VCaP (cell line): ENCODE data around the gene DNASE1L3.

Source experiments
- H3K27ac ChIP-seq: fragments of 450-650 bp; 2 replicates; pipeline ENCODE4 v1.5.1; 2017
- CTCF ChIP-seq: fragments of 450-650 bp; conservative IDR thresholded peaks from 2 replicates; pipeline ENCODE4 v1.5.1; 2017; ENCODE audit warnings: mild to moderate bottlenecking, moderate library complexity

Gene DNASE1L3

GRCh38 chr3:58167431-58168351 is 43.1 kb downstream of the DNASE1L3 start:
- H3K27ac ChIP-seq, result peak overlapping the region; percentile 88
- TF ChIP-seq CTCF, result peak; percentile 89

- TF ChIP-seq CTCF, result no peak
- H3K27ac ChIP-seq, result peak overlapping the region; percentile 88
These were observed 45.6 kb downstream of the DNASE1L3 start for GRCh38 chr3:58164906-58165821.

- H3K27ac ChIP-seq, result peak overlapping the region; percentile 88
These were observed 46.4 kb downstream of the DNASE1L3 start for GRCh38 chr3:58164199-58164879.

GRCh38 chr3:58163234-58163633 is 47.5 kb downstream of the DNASE1L3 start:
- H3K27ac ChIP-seq, result peak overlapping the region; percentile 88
- TF ChIP-seq CTCF, result no peak

More at GRCh38 chr3:58164199-58164879, 46.4 kb downstream of the DNASE1L3 start:
- TF ChIP-seq CTCF, result no peak

GRCh38 chr3:58161435-58162398 is 49.1 kb downstream of the DNASE1L3 start:
- no peak for TF ChIP-seq CTCF
- peak overlapping the region; percentile 88 for H3K27ac ChIP-seq

- no peak overlapping the region for H3K27ac ChIP-seq
These were observed 50.4 kb downstream of the DNASE1L3 start for GRCh38 chr3:58160399-58160798.

More at GRCh38 chr3:58160399-58160798, 50.4 kb downstream of the DNASE1L3 start:
- TF ChIP-seq CTCF, result no peak
